Measurements from ENCODE around the gene DCX.

DNA sequence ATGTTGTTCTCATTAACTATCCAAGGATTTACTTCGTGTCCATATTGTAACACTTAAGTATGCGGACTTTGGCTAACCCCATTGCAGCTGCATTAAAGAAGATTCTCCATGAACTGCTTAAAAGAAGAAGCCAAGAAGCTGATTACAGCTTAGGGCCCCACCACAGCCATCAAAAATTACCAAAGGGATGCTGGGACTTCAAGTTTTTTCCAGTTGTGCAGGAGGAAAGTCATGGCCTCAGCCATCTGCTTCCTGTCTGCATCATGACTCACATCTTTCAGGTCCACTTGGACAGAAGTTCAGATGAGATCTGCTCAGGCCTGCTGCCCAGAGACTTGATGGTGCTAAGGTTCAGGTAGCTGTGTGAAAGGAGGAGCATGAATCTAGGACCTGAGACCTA, 102.9 kb downstream of the DCX start:
- TF ChIP-seq, protein P1, sequence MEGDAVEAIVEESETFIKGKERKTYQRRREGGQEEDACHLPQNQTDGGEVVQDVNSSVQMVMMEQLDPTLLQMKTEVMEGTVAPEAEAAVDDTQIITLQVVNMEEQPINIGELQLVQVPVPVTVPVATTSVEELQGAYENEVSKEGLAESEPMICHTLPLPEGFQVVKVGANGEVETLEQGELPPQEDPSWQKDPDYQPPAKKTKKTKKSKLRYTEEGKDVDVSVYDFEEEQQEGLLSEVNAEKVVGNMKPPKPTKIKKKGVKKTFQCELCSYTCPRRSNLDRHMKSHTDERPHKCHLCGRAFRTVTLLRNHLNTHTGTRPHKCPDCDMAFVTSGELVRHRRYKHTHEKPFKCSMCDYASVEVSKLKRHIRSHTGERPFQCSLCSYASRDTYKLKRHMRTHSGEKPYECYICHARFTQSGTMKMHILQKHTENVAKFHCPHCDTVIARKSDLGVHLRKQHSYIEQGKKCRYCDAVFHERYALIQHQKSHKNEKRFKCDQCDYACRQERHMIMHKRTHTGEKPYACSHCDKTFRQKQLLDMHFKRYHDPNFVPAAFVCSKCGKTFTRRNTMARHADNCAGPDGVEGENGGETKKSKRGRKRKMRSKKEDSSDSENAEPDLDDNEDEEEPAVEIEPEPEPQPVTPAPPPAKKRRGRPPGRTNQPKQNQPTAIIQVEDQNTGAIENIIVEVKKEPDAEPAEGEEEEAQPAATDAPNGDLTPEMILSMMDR (IDR thresholded peaks at IDR 0.05) = no peak
- no peak for TF ChIP-seq POLR2A (IDR thresholded peaks at IDR 0.05)
